ENCODE data around the gene PIP5K1C. TPM values are rescaled to one million over a fixed set of nuclear protein-coding genes. Genes with fewer than 3 reads are reported as not detected.
A peak's percentile ranks its signal among the peaks of the same experiment; 100 is the strongest.

The PIP5K1C gene
- total RNA-seq, 1 donor from 2014 or later, result 22.5 TPM

- H3K36me3 Mint-ChIP-seq (ENCODE audit: low read depth), result peaks cover 2% of the 10 kb centered on the region
- H3K9me3 Mint-ChIP-seq, result no peaks in the 10 kb centered on the region
- DNase-seq, result peak; percentile 72
- no peak overlapping the region for H3K4me3 Mint-ChIP-seq
- H3K27me3 Mint-ChIP-seq, result peaks cover 6% of the 10 kb centered on the region
- no peak overlapping the region for H3K27ac Mint-ChIP-seq
- H3K4me1 Mint-ChIP-seq, result peaks cover 6% of the 10 kb centered on the region
- intact Hi-C loops (cut with micrococcal nuclease), result no loop called here
Observed at GRCh38 chr19:3604987-3605343, 95.3 kb downstream of the PIP5K1C start.

- peaks cover 6% of the 10 kb centered on the region for H3K27me3 Mint-ChIP-seq
- no peak for DNase-seq
- peaks cover 6% of the 10 kb centered on the region for H3K4me1 Mint-ChIP-seq
- intact Hi-C loops (cut with micrococcal nuclease), result no loop called here
- H3K9me3 Mint-ChIP-seq, result no peaks in the 10 kb centered on the region
- H3K36me3 Mint-ChIP-seq (ENCODE audit: low read depth), result peaks cover 2% of the 10 kb centered on the region
- no peak overlapping the region for H3K4me3 Mint-ChIP-seq
- H3K27ac Mint-ChIP-seq, result no peak overlapping the region
Observed at GRCh38 chr19:3604227-3604986, 95.9 kb downstream of the PIP5K1C start.

- Mint-ChIP-seq H3K4me3 (no peak overlapping the region), H3K27me3 (peaks cover 6% of the 10 kb centered on the region), H3K9me3 (no peaks in the 10 kb centered on the region), H3K4me1 (peaks cover 6% of the 10 kb centered on the region), H3K27ac (no peak overlapping the region), H3K36me3 (ENCODE audit: low read depth) (no peaks in the 10 kb centered on the region)
- intact Hi-C loops (cut with micrococcal nuclease), result no loop called here
- no peak for DNase-seq
Observed at GRCh38 chr19:3603121-3603811, 97.0 kb downstream of the PIP5K1C start.

GRCh38 chr19:3601021-3601420, 99.2 kb downstream of the PIP5K1C start:
- Mint-ChIP-seq H3K27me3 (no peaks in the 10 kb centered on the region), H3K27ac (no peak overlapping the region), H3K4me3 (no peak overlapping the region), H3K9me3 (no peaks in the 10 kb centered on the region), H3K36me3 (ENCODE audit: low read depth) (no peaks in the 10 kb centered on the region), H3K4me1 (no peaks in the 10 kb centered on the region)
- no peak for DNase-seq
- intact Hi-C loops (cut with micrococcal nuclease), result no loop called here

GRCh38 chr19:3599776-3600187, 100.5 kb downstream of the PIP5K1C start:
- intact Hi-C loops (cut with micrococcal nuclease), result no loop called here
- H3K4me3 Mint-ChIP-seq, result no peak overlapping the region
- no peaks in the 10 kb centered on the region for H3K9me3 Mint-ChIP-seq
- H3K27ac Mint-ChIP-seq, result no peak overlapping the region
- no peaks in the 10 kb centered on the region for H3K27me3 Mint-ChIP-seq
- no peaks in the 10 kb centered on the region for H3K36me3 Mint-ChIP-seq (ENCODE audit: low read depth)
- no peaks in the 10 kb centered on the region for H3K4me1 Mint-ChIP-seq
- no peak for DNase-seq

- Mint-ChIP-seq H3K36me3 (ENCODE audit: low read depth) (no peaks in the 10 kb centered on the region), H3K4me3 (no peak overlapping the region), H3K27ac (no peak overlapping the region), H3K27me3 (no peaks in the 10 kb centered on the region), H3K9me3 (no peaks in the 10 kb centered on the region), H3K4me1 (no peaks in the 10 kb centered on the region)
- DNase-seq, result no peak
- intact Hi-C loops (cut with micrococcal nuclease), result no loop called here
Observed at GRCh38 chr19:3595521-3596061, 104.7 kb downstream of the PIP5K1C start.

GRCh38 chr19:3593156-3593555, 107.1 kb downstream of the PIP5K1C start:
- no peak overlapping the region for H3K4me3 Mint-ChIP-seq
- no peaks in the 10 kb centered on the region for H3K9me3 Mint-ChIP-seq
- intact Hi-C loops (cut with micrococcal nuclease), result no loop called here
- DNase-seq, result no peak
- H3K36me3 Mint-ChIP-seq (ENCODE audit: low read depth), result no peaks in the 10 kb centered on the region
- H3K27me3 Mint-ChIP-seq, result no peaks in the 10 kb centered on the region
- no peak overlapping the region for H3K27ac Mint-ChIP-seq
- H3K4me1 Mint-ChIP-seq, result no peaks in the 10 kb centered on the region

- Mint-ChIP-seq H3K4me1 (no peaks in the 10 kb centered on the region), H3K36me3 (ENCODE audit: low read depth) (no peaks in the 10 kb centered on the region), H3K4me3 (no peak overlapping the region), H3K27me3 (no peaks in the 10 kb centered on the region), H3K9me3 (no peaks in the 10 kb centered on the region), H3K27ac (no peak overlapping the region)
- intact Hi-C loops (cut with micrococcal nuclease), result no loop called here
- DNase-seq, result no peak
Observed at GRCh38 chr19:3591876-3592613, 108.2 kb downstream of the PIP5K1C start.

GRCh38 chr19:3590991-3591659, 109.1 kb downstream of the PIP5K1C start:
- no peaks in the 10 kb centered on the region for H3K36me3 Mint-ChIP-seq (ENCODE audit: low read depth)
- no peaks in the 10 kb centered on the region for H3K9me3 Mint-ChIP-seq
- no peak overlapping the region for H3K4me3 Mint-ChIP-seq
- H3K27me3 Mint-ChIP-seq, result no peaks in the 10 kb centered on the region
- H3K27ac Mint-ChIP-seq, result no peak overlapping the region
- DNase-seq, result no peak
- H3K4me1 Mint-ChIP-seq, result no peaks in the 10 kb centered on the region
- intact Hi-C loops (cut with micrococcal nuclease), result no loop called here

GRCh38 chr19:3589949-3590348, 110.3 kb downstream of the PIP5K1C start:
- H3K9me3 Mint-ChIP-seq, result no peaks in the 10 kb centered on the region
- H3K27ac Mint-ChIP-seq, result no peak overlapping the region
- no peaks in the 10 kb centered on the region for H3K27me3 Mint-ChIP-seq
- intact Hi-C loops (cut with micrococcal nuclease), result no loop called here
- no peak overlapping the region for H3K4me3 Mint-ChIP-seq
- H3K4me1 Mint-ChIP-seq, result no peaks in the 10 kb centered on the region
- no peak for DNase-seq
- no peaks in the 10 kb centered on the region for H3K36me3 Mint-ChIP-seq (ENCODE audit: low read depth)

GRCh38 chr19:3589439-3589838, 110.8 kb downstream of the PIP5K1C start:
- Mint-ChIP-seq H3K27ac (no peak overlapping the region), H3K27me3 (no peaks in the 10 kb centered on the region), H3K36me3 (ENCODE audit: low read depth) (no peaks in the 10 kb centered on the region), H3K9me3 (no peaks in the 10 kb centered on the region), H3K4me3 (no peak overlapping the region), H3K4me1 (no peaks in the 10 kb centered on the region)
- intact Hi-C loops (cut with micrococcal nuclease), result no loop called here
- DNase-seq, result no peak

- Mint-ChIP-seq H3K27me3 (peaks cover 2% of the 10 kb centered on the region), H3K36me3 (ENCODE audit: low read depth) (no peaks in the 10 kb centered on the region), H3K4me1 (no peaks in the 10 kb centered on the region), H3K9me3 (no peaks in the 10 kb centered on the region), H3K4me3 (no peak overlapping the region), H3K27ac (no peak overlapping the region)
- DNase-seq, result no peak
- intact Hi-C loops (cut with micrococcal nuclease), result no loop called here
Observed at GRCh38 chr19:3586707-3587346, 113.4 kb downstream of the PIP5K1C start.

GRCh38 chr19:3586127-3586626, 114.1 kb downstream of the PIP5K1C start:
- Mint-ChIP-seq H3K36me3 (ENCODE audit: low read depth) (no peaks in the 10 kb centered on the region), H3K27ac (no peak overlapping the region), H3K27me3 (peaks cover 2% of the 10 kb centered on the region), H3K4me1 (no peaks in the 10 kb centered on the region), H3K9me3 (no peaks in the 10 kb centered on the region), H3K4me3 (no peak overlapping the region)
- intact Hi-C loops (cut with micrococcal nuclease), result no loop called here
- peak; percentile 78 for DNase-seq

Measured in activated CD4-positive, alpha-beta T cell treated with anti-CD3 and anti-CD28 coated beads, Interleukin-2, amount 10 ng/mL, durations not matched to agents 24 days and 14 days (primary cell).